Fibroblast of upper back skin (primary cell): ENCODE results near the gene ADD3.
"Not testable (repeated sequence)": the region's sequence is repeated elsewhere in the genome, so short reads cannot be mapped to it uniquely, and the experiment has no call there.

Experiments
- DNase-seq: peaks from one replicate; pipeline ENCODE4 v3.0.0-alpha.2; 2013

ADD3 gene

GRCh38 chr10:109977382-109977806 is 30.4 kb upstream of the ADD3 start:
- DNase-seq: peak; percentile 53

DNA sequence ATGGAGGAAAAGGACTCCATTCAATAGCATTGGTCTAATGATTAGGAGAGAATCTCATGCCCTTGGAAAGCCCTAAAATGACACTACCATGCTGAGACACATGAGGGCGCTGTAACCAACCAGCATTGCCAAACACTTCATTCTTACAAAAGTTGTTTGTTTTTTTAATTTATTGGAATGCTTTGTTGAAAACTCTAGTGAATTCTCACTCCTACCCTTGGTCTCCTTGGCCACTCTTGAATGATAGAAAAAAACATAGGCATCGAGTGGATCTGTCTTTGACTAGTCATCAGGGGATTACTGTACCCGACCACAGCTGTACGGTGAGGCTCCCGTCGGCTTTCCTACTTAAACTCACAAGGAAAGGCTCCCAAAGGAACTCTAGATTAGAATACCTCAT is 29.3 kb upstream of the ADD3 start:
- peak; percentile 58 for DNase-seq

GRCh38 chr10:109979215-109979614 is 28.6 kb upstream of the ADD3 start:
- no peak for DNase-seq

GRCh38 chr10:109981650-109982049 is 26.1 kb upstream of the ADD3 start:
- DNase-seq: peak; percentile 32

- DNase-seq: no peak
These were observed 25.7 kb upstream of the ADD3 start for GRCh38 chr10:109982123-109982522.

GRCh38 chr10:109982812-109983211 is 25.0 kb upstream of the ADD3 start:
- no peak for DNase-seq

- DNase-seq: no peak
These were observed 23.8 kb upstream of the ADD3 start for GRCh38 chr10:109984013-109984412.

GRCh38 chr10:109985768-109986167 is 22.0 kb upstream of the ADD3 start:
- not testable (repeated sequence) for DNase-seq

GRCh38 chr10:109987452-109988211 is 20.2 kb upstream of the ADD3 start:
- DNase-seq: peak; percentile 91

DNA sequence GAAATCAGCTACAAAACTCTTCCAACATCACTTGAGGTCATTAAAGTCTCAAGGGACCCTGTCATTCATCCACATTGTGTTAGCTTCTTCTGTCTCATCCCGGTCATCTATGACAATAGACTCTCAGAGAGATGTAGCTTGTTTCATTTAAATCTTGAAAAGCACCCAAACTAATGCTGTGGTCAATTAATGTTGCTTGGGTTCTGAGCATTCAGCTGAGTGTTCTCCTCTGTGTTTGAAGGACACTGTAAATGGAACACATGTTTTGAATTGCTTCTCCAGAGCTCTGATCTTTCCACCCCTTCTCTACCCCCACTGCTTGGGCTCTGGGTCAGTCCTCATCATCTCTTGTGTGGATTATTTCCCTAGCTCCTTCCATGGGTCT is 19.6 kb upstream of the ADD3 start:
- DNase-seq: peak; percentile 57

DNA sequence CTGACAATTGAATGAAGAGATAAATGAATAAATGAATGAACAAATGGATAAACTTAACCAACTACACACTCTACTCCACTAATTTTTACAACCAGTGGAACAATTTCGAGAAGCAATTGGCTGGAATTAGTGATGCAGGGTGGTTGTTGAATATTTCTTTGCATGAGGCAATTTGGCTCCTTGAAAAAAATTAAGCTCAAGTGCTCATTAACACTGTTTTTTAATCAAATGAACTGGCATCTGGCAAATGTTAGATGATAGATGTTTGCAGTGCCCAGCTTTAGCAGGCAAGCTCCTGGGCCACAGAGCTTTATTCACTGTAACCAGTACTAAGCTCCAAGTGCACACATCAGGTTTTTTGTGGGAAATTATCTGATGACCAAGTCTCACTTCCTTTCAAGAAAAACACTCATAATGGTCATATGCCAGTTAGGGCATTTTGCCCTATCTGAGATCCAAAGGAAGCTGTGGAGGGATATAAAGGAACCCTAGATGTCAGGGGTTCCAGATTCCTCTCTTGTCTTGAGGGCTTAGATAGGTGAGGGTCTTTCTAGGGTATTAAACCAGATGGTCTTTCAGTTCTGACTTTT is 16.4 kb upstream of the ADD3 start:
- DNase-seq: no peak

- peak; percentile 63 for DNase-seq
These were observed 15.3 kb upstream of the ADD3 start for GRCh38 chr10:109992485-109992884.

- DNase-seq: no peak
These were observed 14.0 kb upstream of the ADD3 start for GRCh38 chr10:109993551-109994330.

DNA sequence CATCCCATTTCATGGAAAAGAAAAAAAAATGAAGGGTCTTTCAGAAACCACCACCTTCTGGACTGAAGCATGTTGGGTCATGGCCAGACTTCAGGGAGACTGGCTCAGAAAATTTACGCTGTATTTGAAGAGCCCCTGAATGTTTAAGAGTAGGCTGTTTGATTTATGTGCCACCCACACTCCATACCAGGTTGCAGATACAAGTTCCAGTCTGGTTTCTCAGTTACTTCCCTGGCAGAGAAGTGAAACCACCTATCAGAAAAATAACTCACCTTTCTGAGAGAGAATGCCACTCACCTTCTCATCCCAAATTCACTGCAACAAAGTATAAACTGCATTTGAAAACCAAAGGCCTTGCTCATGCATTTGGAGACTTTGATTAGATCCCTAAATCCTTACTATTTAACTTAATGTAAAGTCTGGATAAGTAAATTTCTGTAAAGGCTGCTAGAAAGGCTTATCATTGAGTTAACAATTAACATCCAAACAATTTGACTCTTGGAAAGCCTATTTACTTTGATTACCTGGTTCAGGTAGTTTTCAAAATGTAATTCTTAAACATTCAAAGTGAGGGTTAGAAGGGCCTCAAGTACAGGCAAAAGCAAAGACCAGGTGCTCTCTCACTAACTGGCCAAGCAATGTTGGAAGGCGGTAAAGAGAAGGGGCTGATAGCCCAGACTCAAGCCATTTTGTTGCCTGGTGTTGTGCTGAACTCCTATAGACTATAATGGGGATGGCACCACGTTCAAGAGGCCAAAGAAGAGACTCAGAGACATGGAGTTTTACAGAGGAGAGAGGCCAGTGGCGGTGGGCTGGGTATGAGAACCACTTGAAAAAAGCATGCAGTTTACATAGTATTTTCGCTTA is 12.8 kb upstream of the ADD3 start:
- DNase-seq: no peak

DNA sequence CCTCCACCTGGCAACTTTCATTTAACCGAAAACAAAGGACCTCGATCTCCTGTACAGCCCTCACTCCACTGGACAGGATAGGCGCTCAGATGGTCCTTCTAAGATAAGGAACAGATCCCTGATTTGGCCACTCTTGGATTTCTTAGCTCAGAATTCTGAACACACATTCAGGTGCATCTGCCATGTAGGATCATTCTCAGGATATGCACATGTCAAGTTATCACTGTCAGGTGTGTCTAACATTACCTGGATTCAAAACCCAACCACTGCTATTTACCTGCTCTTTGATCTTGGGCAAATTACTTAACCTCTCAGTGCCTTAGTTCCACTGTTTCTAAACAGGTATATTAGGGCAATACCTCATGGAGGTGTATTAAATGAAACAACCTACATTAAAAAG is 12.2 kb upstream of the ADD3 start:
- no peak for DNase-seq

DNA sequence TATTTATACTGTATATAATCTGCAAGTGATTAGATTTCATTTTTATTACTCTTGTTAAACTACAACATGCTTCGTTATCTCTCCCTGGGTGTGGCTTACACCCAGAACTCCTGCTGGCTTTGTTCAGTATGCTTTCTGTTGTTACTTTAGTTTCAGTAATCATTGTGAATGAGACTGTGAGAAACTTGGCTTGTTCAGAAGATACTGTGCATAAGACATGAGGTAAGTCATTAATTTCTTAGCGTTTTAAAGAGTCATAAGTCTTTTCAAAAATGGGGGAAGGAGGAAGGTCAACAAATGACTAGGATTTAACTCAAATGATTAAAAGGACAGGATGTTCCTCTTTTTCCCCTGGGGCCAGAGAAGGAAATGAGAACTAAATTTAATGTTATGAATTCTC is 11.6 kb upstream of the ADD3 start:
- no peak for DNase-seq

DNA sequence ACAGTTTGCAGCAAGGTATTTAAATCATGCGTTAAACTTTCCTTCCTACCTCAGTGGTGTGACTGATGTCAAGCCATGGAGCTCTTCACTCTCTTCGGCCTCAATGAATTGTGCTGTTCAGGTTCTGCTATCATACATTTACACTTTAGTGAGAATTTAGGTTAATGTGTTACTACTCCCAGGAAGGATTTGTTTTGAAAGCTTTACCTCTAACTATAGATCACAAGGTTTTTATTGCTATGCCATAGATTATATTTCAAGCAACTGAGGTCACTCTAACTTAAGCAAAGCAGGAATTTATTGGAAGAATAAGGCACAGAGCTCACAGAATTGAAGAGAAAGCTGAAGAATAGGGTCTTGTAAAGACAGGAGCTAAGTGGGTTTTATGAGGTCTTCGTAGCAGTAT is 11.0 kb upstream of the ADD3 start:
- no peak for DNase-seq

DNA sequence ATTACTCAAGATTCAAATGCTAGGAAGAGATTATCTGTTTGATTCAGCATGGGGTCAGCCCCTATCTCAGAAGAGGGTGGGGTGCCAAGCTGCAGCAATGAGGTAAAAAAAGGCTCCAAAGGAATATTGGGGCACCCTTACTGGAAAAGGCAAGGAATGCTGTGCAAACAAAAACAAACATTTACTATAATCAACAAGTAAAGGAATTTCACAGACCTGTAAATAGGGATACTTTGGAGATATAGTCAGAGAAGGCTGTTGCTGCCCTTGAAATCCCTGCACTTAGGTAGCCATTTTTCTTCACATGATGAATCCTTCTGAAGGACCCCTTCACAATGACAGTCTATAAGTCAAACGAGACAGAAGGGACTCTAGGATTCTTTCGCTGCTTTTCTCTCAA is 10.6 kb upstream of the ADD3 start:
- DNase-seq: no peak

GRCh38 chr10:109998513-109998912 is 9.3 kb upstream of the ADD3 start:
- no peak for DNase-seq

GRCh38 chr10:110002801-110003523 is 4.8 kb upstream of the ADD3 start:
- no peak for DNase-seq

DNA sequence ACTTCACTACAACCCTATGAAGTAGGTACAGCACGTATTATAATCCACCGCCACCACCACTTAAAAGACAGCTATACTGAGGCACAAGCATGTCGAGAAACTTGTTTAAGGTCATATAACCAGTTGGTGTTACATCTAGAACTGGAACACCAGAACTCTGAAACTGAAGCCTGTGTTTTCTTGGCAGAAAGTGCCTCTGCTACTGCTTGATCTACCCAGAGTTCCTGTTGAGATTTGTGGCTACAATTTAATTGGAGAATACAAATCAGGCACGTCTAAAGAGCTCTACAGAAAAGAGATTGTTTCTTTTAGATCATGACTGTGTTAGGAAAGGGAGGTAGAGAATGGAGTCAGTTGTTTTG is 4.3 kb upstream of the ADD3 start:
- no peak for DNase-seq

DNA sequence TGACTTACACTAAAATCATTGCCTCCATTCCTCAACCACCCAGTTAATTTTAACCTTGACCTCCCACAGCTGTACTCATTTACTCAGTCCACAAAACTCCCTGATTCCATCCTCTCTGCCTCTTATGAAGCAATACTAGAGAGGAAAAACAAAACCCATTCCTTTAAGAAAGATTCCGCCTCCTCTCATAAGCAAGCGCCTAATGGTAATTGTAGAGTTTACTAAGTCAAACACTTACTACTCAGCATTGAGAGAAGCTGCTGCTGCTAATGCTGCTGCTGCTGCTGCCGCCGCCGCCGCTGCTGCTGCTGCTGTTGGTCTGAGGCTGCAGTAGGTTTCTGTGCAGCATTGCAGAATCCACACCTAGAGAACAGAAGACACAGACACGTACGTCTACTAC is 2.1 kb upstream of the ADD3 start:
- DNase-seq: peak; percentile 77
